Upper lobe of left lung (tissue), 4 donors: ENCODE data around the gene MICAL3.

Experiments
- POLR2A ChIP-seq, 4 donors: fragments of 450-650 bp; IDR thresholded peaks; one replicate each; pipeline ENCODE4 v1.5.1; 2016 to 2017; ENCODE audit warnings: antibody characterized with exemption in 4 of 4, mild to moderate bottlenecking in 2 of 4
- TF ChIP-seq, protein P1 (sequence below), 6 experiments: fragments of 450-650 bp in 4 of 6; fragments of 200-600 bp in 2 of 6; sonication (generic) in 2 of 6; IDR thresholded peaks; one replicate each; pipeline ENCODE4 v1.5.1; 2016 to 2019; ENCODE audit warnings: antibody characterized with exemption in 6 of 6

DNA sequence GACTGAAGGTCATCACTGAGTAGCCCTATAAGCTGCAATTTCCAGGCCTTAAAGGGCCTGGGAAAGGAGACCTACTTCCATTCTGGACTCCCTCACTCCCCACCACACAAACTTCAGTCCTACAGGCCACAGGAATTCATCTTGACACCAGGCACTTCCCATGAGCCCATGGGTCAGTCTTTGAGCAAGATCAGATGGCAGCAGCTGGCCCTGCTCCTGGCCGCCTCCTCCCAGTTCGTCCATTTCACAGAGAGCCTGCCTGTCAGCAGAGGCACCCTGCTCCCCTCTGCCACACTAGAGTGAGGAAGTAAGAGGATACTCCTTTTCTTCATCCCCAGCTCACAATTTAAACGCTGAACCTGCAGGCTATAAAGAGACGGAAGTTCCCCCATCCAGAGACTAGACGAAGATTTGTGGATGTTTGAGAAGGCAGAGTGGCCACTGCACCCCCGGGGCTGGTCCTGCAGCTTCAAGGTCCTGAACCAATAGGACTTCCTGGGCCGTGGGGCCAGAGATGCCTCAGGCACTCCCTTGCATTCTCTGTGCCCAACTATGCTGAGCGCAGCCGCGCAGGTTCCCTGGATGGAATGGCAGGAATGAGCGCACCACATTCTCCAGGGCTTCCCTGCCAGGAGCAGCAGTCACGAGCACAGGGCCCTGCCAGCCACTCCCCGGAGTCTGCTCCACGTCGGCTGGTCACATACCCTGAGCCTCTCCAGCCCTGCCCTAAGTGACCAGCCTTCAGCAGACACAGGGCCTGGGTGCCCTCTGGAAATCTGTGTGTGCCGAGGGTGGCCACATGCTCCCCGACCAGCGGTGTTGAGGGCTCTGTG, 216.6 kb downstream of the MICAL3 start:
- TF ChIP-seq POLR2A (IDR thresholded peaks at IDR 0.05): no peak
- TF ChIP-seq, protein P1, sequence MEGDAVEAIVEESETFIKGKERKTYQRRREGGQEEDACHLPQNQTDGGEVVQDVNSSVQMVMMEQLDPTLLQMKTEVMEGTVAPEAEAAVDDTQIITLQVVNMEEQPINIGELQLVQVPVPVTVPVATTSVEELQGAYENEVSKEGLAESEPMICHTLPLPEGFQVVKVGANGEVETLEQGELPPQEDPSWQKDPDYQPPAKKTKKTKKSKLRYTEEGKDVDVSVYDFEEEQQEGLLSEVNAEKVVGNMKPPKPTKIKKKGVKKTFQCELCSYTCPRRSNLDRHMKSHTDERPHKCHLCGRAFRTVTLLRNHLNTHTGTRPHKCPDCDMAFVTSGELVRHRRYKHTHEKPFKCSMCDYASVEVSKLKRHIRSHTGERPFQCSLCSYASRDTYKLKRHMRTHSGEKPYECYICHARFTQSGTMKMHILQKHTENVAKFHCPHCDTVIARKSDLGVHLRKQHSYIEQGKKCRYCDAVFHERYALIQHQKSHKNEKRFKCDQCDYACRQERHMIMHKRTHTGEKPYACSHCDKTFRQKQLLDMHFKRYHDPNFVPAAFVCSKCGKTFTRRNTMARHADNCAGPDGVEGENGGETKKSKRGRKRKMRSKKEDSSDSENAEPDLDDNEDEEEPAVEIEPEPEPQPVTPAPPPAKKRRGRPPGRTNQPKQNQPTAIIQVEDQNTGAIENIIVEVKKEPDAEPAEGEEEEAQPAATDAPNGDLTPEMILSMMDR (IDR thresholded peaks at IDR 0.05): no peak
